Measurements from ENCODE around the gene LRRC1. TPM values are rescaled to one million over a fixed set of nuclear protein-coding genes. Genes with fewer than 3 reads are reported as not detected.
A peak's percentile ranks its signal among the peaks of the same experiment; 100 is the strongest.

Gene LRRC1
- total and polyA plus RNA-seq, 2 of the 8 experiments (the other 6 are each of a cell fraction or from before 2014, with no cell fraction given), result 6.7 to 15.9 TPM

- Histone ChIP-seq H3K14ac (ENCODE audit: insufficient read length) (no peak overlapping the region), H3K18ac (ENCODE audit: extremely low read depth, low read length) (no peak overlapping the region), H3K79me2 (ENCODE audit: control insufficient read depth in 1 of 2, insufficient read depth in 2 of 2, low read length in 2 of 2) (no peaks in the 10 kb centered on the region), H3K56ac (replicated peaks; ENCODE audit: insufficient read length, low read depth, low read length) (no peak overlapping the region), H2BK20ac (ENCODE audit: low read length) (no peak overlapping the region), H3K4me2 (ENCODE audit: insufficient read depth in 1 of 2, low read depth in 2 of 2, low read length in 2 of 2) (peak overlapping the region in 1 of 2 experiments; percentile 10; a peak in 1 of 4 replicates), H3K23me2 (ENCODE audit: low read depth, low read length) (no peaks in the 10 kb centered on the region), H2AFZ (ENCODE audit: low read length) (no peak overlapping the region), H3K23ac (ENCODE audit: insufficient read length) (no peak overlapping the region), H3K27ac (ENCODE audit: low read depth, low read length) (no peak overlapping the region), H3K9me3 (ENCODE audit: insufficient read depth in 2 of 2, low read depth in 1 of 2, low read length in 1 of 2) (no peaks in the 10 kb centered on the region), H3K4me1 (replicated peaks in 1 of 4; ENCODE audit: control insufficient read depth in 3 of 4, insufficient read depth in 4 of 4, low read length in 3 of 4) (peaks cover 3 to 9% (median 7%) of the 10 kb centered on the region in 4 experiments; a peak in 4 of 7 replicates), H3K4me3 (ENCODE audit: extremely low read depth in 1 of 4, insufficient read depth in 2 of 4, low read depth in 3 of 4, low read length in 4 of 4) (no peak overlapping the region), H3K4ac (replicated peaks; ENCODE audit: insufficient read length, low read depth, low read length) (no peak overlapping the region), H4K5ac (ENCODE audit: insufficient read length, low read depth, low read length) (no peak overlapping the region), H3K9ac (replicated peaks in 1 of 4; ENCODE audit: extremely low read depth in 1 of 4, low read depth in 3 of 4, low read length in 3 of 4) (no peak overlapping the region), H2BK15ac (ENCODE audit: low read length) (no peak overlapping the region), H3K27me3 (replicated peaks in 1 of 4; ENCODE audit: control insufficient read depth in 3 of 4, extremely low read depth in 1 of 4, insufficient read depth in 3 of 4, low read length in 3 of 4) (no peaks in the 10 kb centered on the region), H3K36me3 (ENCODE audit: control insufficient read depth in 2 of 4, insufficient read depth in 4 of 4, low read length in 3 of 4) (no peaks in the 10 kb centered on the region), H4K8ac (ENCODE audit: extremely low read depth, insufficient read depth, low read length) (no peak overlapping the region), H2BK12ac (ENCODE audit: low read depth, low read length) (0 out of 2 replicates have a peak overlapping the region, but pooled peaks have one; percentile 46), H2BK120ac (replicated peaks; ENCODE audit: low read depth, low read length) (no peak overlapping the region), H2BK5ac (ENCODE audit: low read depth, low read length) (0 out of 2 replicates have a peak overlapping the region, but pooled peaks have one; percentile 40), H4K20me1 (replicated peaks in 1 of 2; ENCODE audit: control insufficient read depth in 1 of 2, insufficient read depth in 2 of 2, low read length in 2 of 2) (no peaks in the 10 kb centered on the region), H4K91ac (replicated peaks; ENCODE audit: insufficient read length, low read length) (no peak overlapping the region), H3K79me1 (ENCODE audit: low read depth, low read length) (no peaks in the 10 kb centered on the region), H2AK5ac (ENCODE audit: low read depth, low read length) (no peak overlapping the region)
- ChIA-PET POLR2A (ENCODE audit: partially characterized antibody) (no interaction called here), CTCF (ENCODE audit: partially characterized antibody) (no interaction called here)
- WGBS, 2 experiments (ENCODE audit: extremely low coverage in 1 of 2, insufficient coverage in 1 of 2, insufficient read length in 1 of 2, insufficient replicate concordance in 2 of 2, low coverage in 1 of 2, low lambda C conversion rate in 2 of 2, missing lambda C conversion rate in 1 of 2), result 54% methylated on average over 2 of the region's 2 CpGs; no CpG with 5 or more reads in 1 of the 2 experiments
- DNase-seq (ENCODE audit: low read depth in 1 of 2, low spot score in 2 of 2), result no peak
- FAIRE-seq, result no peak
- TF ChIP-seq SRF (IDR thresholded peaks at IDR 0.05; ENCODE audit: low read depth, low read length) (no peak), RAD21 (IDR thresholded peaks at IDR 0.05 in 1 of 2, conservative IDR thresholded peaks at IDR 0.05 in 1 of 2; ENCODE audit: low read depth in 2 of 2, low read length in 2 of 2) (no peak), CEBPB (IDR thresholded peaks at IDR 0.05; ENCODE audit: low read depth, low read length) (no peak), SAP30 (IDR thresholded peaks at IDR 0.05; ENCODE audit: insufficient read depth, insufficient replicate concordance, low read length) (no peak), TBP (IDR thresholded peaks at IDR 0.05; ENCODE audit: low read depth, low read length) (no peak), POLR2A (IDR thresholded peaks at IDR 0.05; ENCODE audit: control extremely low read depth in 1 of 2, low read depth in 2 of 2, low read length in 2 of 2) (no peak), TAF7 (optimal IDR thresholded peaks at IDR 0.05; ENCODE audit: borderline replicate concordance, low read depth, low read length) (no peak), ZNF274 (IDR thresholded peaks at IDR 0.05; ENCODE audit: borderline replicate concordance, extremely low read depth, low read length) (no peak)
These were observed 92.5 kb downstream of the LRRC1 start for GRCh38 chr6:53887316-53887715.
